Vagina (tissue), 2 donors: Measurements from ENCODE around the gene CORO2B.

ENCODE experiments used
- POLR2A ChIP-seq, 2 donors: fragments of 450-650 bp; IDR thresholded peaks; one replicate each; pipeline ENCODE4 v1.6.1; 2017; ENCODE audit warnings: antibody characterized with exemption in 2 of 2, mild to moderate bottlenecking in 2 of 2, moderate library complexity in 2 of 2
- POLR2AphosphoS5 ChIP-seq, 2 donors: sonication (generic); formaldehyde crosslinking; IDR thresholded peaks; one replicate each; pipeline ENCODE4 v1.9.0; 2017; ENCODE audit warnings: antibody characterized with exemption in 2 of 2, mild to moderate bottlenecking in 2 of 2, low read depth in 1 of 2; ENCODE audit not compliant: insufficient read depth in 1 of 2
- TF ChIP-seq, protein P1 (sequence below), 3 experiments: fragments of 450-650 bp in 2 of 3; fragments of 200-600 bp in 1 of 3; sonication (generic) in 1 of 3; IDR thresholded peaks; one replicate each; pipeline ENCODE4 v1.5.1; 2017 to 2019; ENCODE audit warnings: antibody characterized with exemption in 3 of 3, mild to moderate bottlenecking in 2 of 3, moderate library complexity in 2 of 3

DNA sequence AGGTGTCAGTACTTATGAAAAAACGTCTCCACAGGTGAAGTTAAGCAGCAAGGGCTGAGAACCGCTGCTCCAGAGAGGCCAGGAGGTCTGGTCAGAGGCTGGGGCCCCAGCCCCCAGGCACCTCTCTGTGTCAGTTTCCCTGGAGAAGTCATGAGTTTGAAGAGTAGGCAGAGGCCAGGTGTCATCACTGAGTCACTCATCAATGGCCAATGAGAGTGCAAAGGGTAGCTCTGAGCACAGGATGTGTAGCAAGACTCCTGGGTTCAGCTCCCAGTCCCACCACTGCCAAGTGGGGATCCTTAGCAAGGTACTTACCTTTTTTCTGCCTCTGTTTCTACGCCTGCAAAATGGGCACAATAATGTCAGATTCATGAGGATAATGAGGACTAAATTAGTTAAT lies 47.9 kb downstream of the CORO2B start:
- TF ChIP-seq, protein P1, sequence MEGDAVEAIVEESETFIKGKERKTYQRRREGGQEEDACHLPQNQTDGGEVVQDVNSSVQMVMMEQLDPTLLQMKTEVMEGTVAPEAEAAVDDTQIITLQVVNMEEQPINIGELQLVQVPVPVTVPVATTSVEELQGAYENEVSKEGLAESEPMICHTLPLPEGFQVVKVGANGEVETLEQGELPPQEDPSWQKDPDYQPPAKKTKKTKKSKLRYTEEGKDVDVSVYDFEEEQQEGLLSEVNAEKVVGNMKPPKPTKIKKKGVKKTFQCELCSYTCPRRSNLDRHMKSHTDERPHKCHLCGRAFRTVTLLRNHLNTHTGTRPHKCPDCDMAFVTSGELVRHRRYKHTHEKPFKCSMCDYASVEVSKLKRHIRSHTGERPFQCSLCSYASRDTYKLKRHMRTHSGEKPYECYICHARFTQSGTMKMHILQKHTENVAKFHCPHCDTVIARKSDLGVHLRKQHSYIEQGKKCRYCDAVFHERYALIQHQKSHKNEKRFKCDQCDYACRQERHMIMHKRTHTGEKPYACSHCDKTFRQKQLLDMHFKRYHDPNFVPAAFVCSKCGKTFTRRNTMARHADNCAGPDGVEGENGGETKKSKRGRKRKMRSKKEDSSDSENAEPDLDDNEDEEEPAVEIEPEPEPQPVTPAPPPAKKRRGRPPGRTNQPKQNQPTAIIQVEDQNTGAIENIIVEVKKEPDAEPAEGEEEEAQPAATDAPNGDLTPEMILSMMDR (IDR thresholded peaks at IDR 0.05): no peak
- TF ChIP-seq POLR2A (IDR thresholded peaks at IDR 0.05): no peak
- TF ChIP-seq POLR2AphosphoS5 (IDR thresholded peaks at IDR 0.05; ENCODE audit: insufficient read depth in 1 of 2, low read depth in 1 of 2): no peak
